Measurements from ENCODE around the gene ALG9. TPM values are rescaled to one million over a fixed set of nuclear protein-coding genes. Genes with fewer than 3 reads are reported as not detected.
"Not testable (repeated sequence)": the region's sequence is repeated elsewhere in the genome, so short reads cannot be mapped to it uniquely, and the experiment has no call there.

The ALG9 gene
- polyA plus RNA-seq, 1 donor (not counting 4 experiments of a cell fraction or from before 2014, with no cell fraction given): 27.2 TPM

- Histone ChIP-seq H3K36me3 (ENCODE audit: control insufficient read depth in 2 of 2, extremely low read depth in 1 of 2, insufficient read depth in 2 of 2, low read length in 2 of 2) (no peaks in the 10 kb centered on the region), H3K79me2 (ENCODE audit: control insufficient read depth, insufficient read depth, low read length) (no peaks in the 10 kb centered on the region), H3K4me3 (ENCODE audit: control insufficient read depth in 2 of 3, extremely low read depth in 1 of 3, insufficient read depth in 2 of 3, low read depth in 1 of 3, low read length in 3 of 3) (no peak overlapping the region), H3K27ac (ENCODE audit: control insufficient read depth, insufficient read depth, low read length) (no peak overlapping the region), H3K27me3 (ENCODE audit: control insufficient read depth, extremely low read depth, insufficient read depth, low read length) (no peaks in the 10 kb centered on the region), H3K9me3 (ENCODE audit: control insufficient read depth, low read depth, low read length) (no peaks in the 10 kb centered on the region), H3K4me2 (ENCODE audit: control insufficient read depth, extremely low read depth, insufficient read depth, low read depth, low read length) (no peak overlapping the region), H4K20me1 (ENCODE audit: control insufficient read depth, extremely low read depth, insufficient read depth, low read length) (no peaks in the 10 kb centered on the region), H3K4me1 (ENCODE audit: control insufficient read depth, extremely low read depth, insufficient read depth, low read length) (no peaks in the 10 kb centered on the region), H3K9me1 (ENCODE audit: control insufficient read depth, extremely low read depth, insufficient read depth, low read length) (no peaks in the 10 kb centered on the region), H2AFZ (ENCODE audit: control insufficient read depth, low read length) (no peak overlapping the region), H3K9ac (ENCODE audit: control insufficient read depth, extremely low read depth, insufficient read depth, low read length) (no peak overlapping the region)
- TF ChIP-seq CTCF (optimal IDR thresholded peaks at IDR 0.05 in 1 of 3, IDR thresholded peaks at IDR 0.05 in 1 of 3, conservative IDR thresholded peaks at IDR 0.05 in 1 of 3; ENCODE audit: extremely low read depth in 1 of 3, insufficient read depth in 2 of 3, low read length in 3 of 3) (no peak), EZH2 (IDR thresholded peaks at IDR 0.05; ENCODE audit: low read length) (no peak)
- DNase-seq (ENCODE audit: low read depth, low spot score) (no peak), FAIRE-seq (no peak)
- dilution Hi-C loops (cut with MboI; ENCODE audit: extremely low pct_ligation_motif_present, low sequenced_read_pairs): no loop called here
Measured at GRCh38 chr11:111886844-111887243, 15.5 kb upstream of the ALG9 start.

- Histone ChIP-seq H3K27ac (ENCODE audit: control insufficient read depth, insufficient read depth, low read length) (no peak overlapping the region), H3K27me3 (ENCODE audit: control insufficient read depth, extremely low read depth, insufficient read depth, low read length) (no peaks in the 10 kb centered on the region), H3K9me3 (ENCODE audit: control insufficient read depth, low read depth, low read length) (no peaks in the 10 kb centered on the region), H3K79me2 (ENCODE audit: control insufficient read depth, insufficient read depth, low read length) (no peaks in the 10 kb centered on the region), H4K20me1 (ENCODE audit: control insufficient read depth, extremely low read depth, insufficient read depth, low read length) (no peaks in the 10 kb centered on the region), H3K9ac (ENCODE audit: control insufficient read depth, extremely low read depth, insufficient read depth, low read length) (no peak overlapping the region), H3K4me2 (ENCODE audit: control insufficient read depth, extremely low read depth, insufficient read depth, low read depth, low read length) (no peak overlapping the region), H3K4me1 (ENCODE audit: control insufficient read depth, extremely low read depth, insufficient read depth, low read length) (no peaks in the 10 kb centered on the region), H2AFZ (ENCODE audit: control insufficient read depth, low read length) (no peak overlapping the region), H3K36me3 (ENCODE audit: control insufficient read depth in 2 of 2, extremely low read depth in 1 of 2, insufficient read depth in 2 of 2, low read length in 2 of 2) (no peaks in the 10 kb centered on the region), H3K9me1 (ENCODE audit: control insufficient read depth, extremely low read depth, insufficient read depth, low read length) (no peaks in the 10 kb centered on the region), H3K4me3 (ENCODE audit: control insufficient read depth in 2 of 3, extremely low read depth in 1 of 3, insufficient read depth in 2 of 3, low read depth in 1 of 3, low read length in 3 of 3) (no peak overlapping the region)
- TF ChIP-seq CTCF (optimal IDR thresholded peaks at IDR 0.05 in 1 of 3, IDR thresholded peaks at IDR 0.05 in 1 of 3, conservative IDR thresholded peaks at IDR 0.05 in 1 of 3; ENCODE audit: extremely low read depth in 1 of 3, insufficient read depth in 2 of 3, low read length in 3 of 3) (no peak), EZH2 (IDR thresholded peaks at IDR 0.05; ENCODE audit: low read length) (no peak)
- DNase-seq (ENCODE audit: low read depth, low spot score): no peak
- dilution Hi-C loops (cut with MboI; ENCODE audit: extremely low pct_ligation_motif_present, low sequenced_read_pairs): no loop called here
- no peak for FAIRE-seq
Measured at GRCh38 chr11:111886032-111886431, 14.7 kb upstream of the ALG9 start.

- H3K4me3 ChIP-seq (ENCODE audit: control insufficient read depth in 2 of 3, extremely low read depth in 1 of 3, insufficient read depth in 2 of 3, low read depth in 1 of 3, low read length in 3 of 3); H3K4me2 ChIP-seq (ENCODE audit: control insufficient read depth, extremely low read depth, insufficient read depth, low read depth, low read length); H3K4me1 ChIP-seq (ENCODE audit: control insufficient read depth, extremely low read depth, insufficient read depth, low read length); H3K27ac ChIP-seq (ENCODE audit: control insufficient read depth, insufficient read depth, low read length); FAIRE-seq; H2AFZ ChIP-seq (ENCODE audit: control insufficient read depth, low read length); H3K9ac ChIP-seq (ENCODE audit: control insufficient read depth, extremely low read depth, insufficient read depth, low read length); H4K20me1 ChIP-seq (ENCODE audit: control insufficient read depth, extremely low read depth, insufficient read depth, low read length); H3K36me3 ChIP-seq (ENCODE audit: control insufficient read depth in 2 of 2, extremely low read depth in 1 of 2, insufficient read depth in 2 of 2, low read length in 2 of 2); H3K27me3 ChIP-seq (ENCODE audit: control insufficient read depth, extremely low read depth, insufficient read depth, low read length); H3K9me3 ChIP-seq (ENCODE audit: control insufficient read depth, low read depth, low read length); dilution Hi-C loops (cut with MboI; ENCODE audit: extremely low pct_ligation_motif_present, low sequenced_read_pairs); H3K79me2 ChIP-seq (ENCODE audit: control insufficient read depth, insufficient read depth, low read length); DNase-seq (ENCODE audit: low read depth, low spot score); H3K9me1 ChIP-seq (ENCODE audit: control insufficient read depth, extremely low read depth, insufficient read depth, low read length): not testable (repeated sequence)
Measured at GRCh38 chr11:111885053-111885452, 13.7 kb upstream of the ALG9 start.
